GM12875 (cell line): ENCODE measurements around the gene GNB1L.

Source experiments
- H3K4me3 ChIP-seq: one replicate; pipeline ENCODE4 v1.5.1; 2011; ENCODE audit warnings: low read depth, low read length, control low read depth
- CTCF ChIP-seq: IDR thresholded peaks from 2 replicates; pipeline ENCODE4 v1.5.1; 2011; ENCODE audit warnings: low read depth, mild to moderate bottlenecking, control low read depth, inconsistent platforms, low read length, moderate library complexity, borderline replicate concordance; ENCODE audit not compliant: insufficient read depth

The GNB1L gene

GRCh38 chr22:19854778-19855503 lies at the start of gene GNB1L, which contains the start of gene RTL10:
TSS of gene GNB1L (minus strand) at chr22:19854874. CDS start at chr22:19821355, 33,519 bp downstream.
TSS of gene RTL10 (minus strand) at chr22:19854874. CDS start at chr22:19852261, 2,613 bp downstream.
- peak; percentile 13; the same call in 1 of the 2 replicates for TF ChIP-seq CTCF
- H3K4me3 ChIP-seq, result peak within 1 kb of the TSS; percentile 95

GRCh38 chr22:19904174-19904856 lies 49.6 kb upstream of the GNB1L start:
- no peak for TF ChIP-seq CTCF
- H3K4me3 ChIP-seq, result no peak overlapping the region

- no peak for TF ChIP-seq CTCF
- no peak overlapping the region for H3K4me3 ChIP-seq
Observed at GRCh38 chr22:19903513-19903912, 48.8 kb upstream of the GNB1L start.

- H3K4me3 ChIP-seq, result no peak overlapping the region
- no peak for TF ChIP-seq CTCF
Observed at GRCh38 chr22:19903031-19903430, 48.4 kb upstream of the GNB1L start.

- H3K4me3 ChIP-seq, result no peak overlapping the region
- no peak for TF ChIP-seq CTCF
Observed at GRCh38 chr22:19902245-19902715, 47.6 kb upstream of the GNB1L start.

GRCh38 chr22:19901577-19902244 lies 47.0 kb upstream of the GNB1L start:
- TF ChIP-seq CTCF, result no peak
- H3K4me3 ChIP-seq, result no peak overlapping the region
